SK-N-SH (cell line): ENCODE results near the gene ZNF277. TPM values are rescaled to one million over a fixed set of nuclear protein-coding genes. Genes with fewer than 3 reads are reported as not detected.

Experiments
- CTCF ChIA-PET: fragments of 300-600, 350-600 bp; formaldehyde crosslinking; extraction: SDS; loops from one replicate; lab custom pipeline; 2021; lab: Yijun Ruan, JAX
- POLR2A ChIA-PET: fragments of 350-600 bp; sonication (Branson Sonifier 250); formaldehyde crosslinking; extraction: SDS; loops from one replicate; lab custom pipeline; 2020; ENCODE audit warnings: antibody characterized with exemption, inconsistent platforms; lab: Yijun Ruan, JAX
- DNase-seq: peaks from one replicate; pipeline ENCODE4 v3.0.0; 2012
- H2AFZ ChIP-seq: fragments of 200-600 bp; sonication (generic); 2 replicates; pipeline ENCODE4 v1.8.1; 2016; ENCODE audit warnings: antibody characterized with exemption, mild to moderate bottlenecking, low read depth
- H3F3A ChIP-seq: fragments of 200-600 bp; sonication (generic); replicated peaks from 2 replicates; pipeline ENCODE3; 2016; ENCODE audit warnings: antibody characterized with exemption, mild to moderate bottlenecking; ENCODE audit not compliant: insufficient read depth
- H3K27ac ChIP-seq, 2 experiments: fragments of 200-500 bp in 1 of 2; fragments of 200-600 bp in 1 of 2; sonication (Bioruptor generic) in 1 of 2; sonication (generic), shearing (Covaris generic) in 1 of 2; 2 replicates each; pipeline versions ENCODE4 v1.5.1 to v1.6.1; 2014 to 2016; ENCODE audit warnings: low read depth in 2 of 2, inconsistent platforms in 1 of 2, low read length in 1 of 2, mild to moderate bottlenecking in 1 of 2, mixed read lengths in 1 of 2
- H3K27me3 ChIP-seq: fragments of 200-600 bp; sonication (generic), shearing (Covaris generic); 2 replicates; pipeline ENCODE4 v1.6.1; 2016; ENCODE audit warnings: mixed run types; ENCODE audit not compliant: insufficient read depth
- H3K36me3 ChIP-seq, 2 experiments: fragments of 200-500 bp in 1 of 2; fragments of 200-600 bp in 1 of 2; sonication (Bioruptor generic) in 1 of 2; sonication (generic) in 1 of 2; replicated peaks in 1 of 2; 2 replicates each; pipeline versions ENCODE3 to v1.5.1; 2014 to 2016; ENCODE audit warnings: low read length in 1 of 2, mild to moderate bottlenecking in 1 of 2; ENCODE audit not compliant: insufficient read depth in 2 of 2, control insufficient read depth in 1 of 2
- H3K4me1 ChIP-seq, 2 experiments: fragments of 200-500 bp in 1 of 2; fragments of 200-600 bp in 1 of 2; sonication (Bioruptor generic) in 1 of 2; sonication (generic), shearing (Covaris generic) in 1 of 2; 2 replicates each; pipeline versions ENCODE4 v1.5.1 to v1.6.1; 2014 to 2016; ENCODE audit warnings: low read depth in 1 of 2, low read length in 1 of 2, mixed run types in 1 of 2; ENCODE audit not compliant: insufficient read depth in 2 of 2, control insufficient read depth in 1 of 2
- H3K4me2 ChIP-seq: fragments of 200-600 bp; sonication (generic), shearing (Covaris generic); 2 replicates; pipeline ENCODE4 v1.6.1; 2017; ENCODE audit warnings: mixed run types
- H3K4me3 ChIP-seq, 2 experiments: fragments of 200-500 bp in 1 of 2; fragments of 200-600 bp in 1 of 2; sonication (Bioruptor generic) in 1 of 2; sonication (generic), shearing (Covaris generic) in 1 of 2; 2 replicates each; pipeline versions ENCODE4 v1.5.1 to v1.8.1; 2014 to 2016; ENCODE audit warnings: low read depth in 2 of 2, inconsistent platforms in 1 of 2, low read length in 1 of 2, mild to moderate bottlenecking in 1 of 2, mixed read lengths in 1 of 2, moderate library complexity in 1 of 2
- H3K79me2 ChIP-seq: fragments of 200-600 bp; sonication (generic); 2 replicates; pipeline ENCODE4 v1.8.1; 2017; ENCODE audit warnings: mild to moderate bottlenecking; ENCODE audit not compliant: insufficient read depth
- H3K9ac ChIP-seq: fragments of 200-600 bp; sonication (generic); 2 replicates; pipeline ENCODE4 v1.6.1; 2017; ENCODE audit warnings: mixed run types
- H3K9me2 ChIP-seq: fragments of 200-600 bp; sonication (generic); 2 replicates; pipeline ENCODE4 v1.6.1; 2017; ENCODE audit warnings: mixed run types
- H3K9me3 ChIP-seq: fragments of 200-600 bp; sonication (generic); 2 replicates; pipeline ENCODE4 v1.6.1; 2017; ENCODE audit warnings: mixed run types, mild to moderate bottlenecking, moderate library complexity
- H4K20me1 ChIP-seq: fragments of 200-600 bp; sonication (generic); 2 replicates; pipeline ENCODE4 v1.6.1; 2017; ENCODE audit warnings: mild to moderate bottlenecking, mixed run types; ENCODE audit not compliant: insufficient read depth
- CTCF ChIP-seq: fragments of 200-600 bp; sonication (generic); IDR thresholded peaks from 2 replicates; pipeline ENCODE4 v1.6.1; 2017; ENCODE audit warnings: antibody characterized with exemption, mild to moderate bottlenecking, moderate library complexity
- EP300 ChIP-seq, 2 experiments: IDR thresholded peaks; 2 replicates each; pipeline versions ENCODE4 v1.4.0 to v1.6.1; 2012; ENCODE audit warnings: borderline replicate concordance in 1 of 2, low read depth in 1 of 2, low read length in 1 of 2
- EZH2phosphoT487 ChIP-seq: fragments of 200-600 bp; sonication (generic); IDR thresholded peaks from 2 replicates; pipeline ENCODE4 v1.6.1; 2017; ENCODE audit warnings: low read depth, mixed run types, mild to moderate bottlenecking, antibody characterized with exemption, moderate library complexity, borderline replicate concordance
- FOXJ3 ChIP-seq: sonication (generic); formaldehyde crosslinking; IDR thresholded peaks from 2 replicates; pipeline ENCODE4 v1.5.1; 2020; ENCODE audit warnings: mild to moderate bottlenecking, missing genetic modification reagents
- FOXM1 ChIP-seq: IDR thresholded peaks from 2 replicates; pipeline ENCODE4 v1.4.0; 2012; ENCODE audit warnings: low read depth, mild to moderate bottlenecking
- IRF3 ChIP-seq: fragments of 150-350 bp; IDR thresholded peaks from 2 replicates; pipeline ENCODE4 v1.6.1; 2016; ENCODE audit warnings: mild to moderate bottlenecking, low read depth, low read length
- MEF2A ChIP-seq: IDR thresholded peaks from 2 replicates; pipeline ENCODE4 v1.4.0; 2012; ENCODE audit warnings: low read depth, borderline replicate concordance
- PBX3 ChIP-seq: IDR thresholded peaks from 2 replicates; pipeline ENCODE4; 2012
- RAD21 ChIP-seq: IDR thresholded peaks from 2 replicates; pipeline ENCODE4 v1.6.1; 2012; ENCODE audit warnings: mild to moderate bottlenecking, low read length
- REST ChIP-seq: IDR thresholded peaks from 2 replicates; pipeline ENCODE4 v1.6.1; 2012; ENCODE audit warnings: mild to moderate bottlenecking, low read depth, low read length, moderate library complexity
- RFX5 ChIP-seq: IDR thresholded peaks from 2 replicates; pipeline ENCODE4 v1.6.1; 2012; ENCODE audit warnings: mild to moderate bottlenecking, improper control_type of control experiment, low read length
- SIN3A ChIP-seq: IDR thresholded peaks from 2 replicates; pipeline ENCODE4 v1.6.1; 2012; ENCODE audit warnings: low read depth, mild to moderate bottlenecking, low read length, moderate library complexity, borderline replicate concordance
- TAF1 ChIP-seq: IDR thresholded peaks from 2 replicates; pipeline ENCODE4 v1.6.1; 2012; ENCODE audit warnings: low read depth, mild to moderate bottlenecking, low read length, moderate library complexity, borderline replicate concordance
- TCF12 ChIP-seq: IDR thresholded peaks from 2 replicates; pipeline ENCODE4 v1.4.0; 2012
- USF1 ChIP-seq: IDR thresholded peaks from 2 replicates; pipeline ENCODE4 v1.4.0; 2012; ENCODE audit warnings: low read depth, borderline replicate concordance
- WGBS: methylation state at CpG from one replicate; pipeline ENCODE4 v1.1.6; 2017; ENCODE audit warnings: low lambda C conversion rate; 5-methylcytosine and 5-hydroxymethylcytosine counted together
- polyA plus RNA-seq, 3 experiments: library from polyadenylated mRNA; depleted of rRNA; stranded (reverse); fragments of >200 nt; gene quantifications; 2 replicates each; pipeline ENCODE4 v1.2.3, GENCODE V29; 2012

The ZNF277 gene
- polyA plus RNA-seq, 1 of the 3 experiments (the other 2 are of a cell fraction) = 11.5 TPM

- TF ChIP-seq RAD21 (no peak), SIN3A (no peak), USF1 (no peak), EP300 (IDR thresholded peaks at IDR 0.05; ENCODE audit: borderline replicate concordance in 1 of 2, low read depth in 1 of 2, low read length in 1 of 2) (no peak), CTCF (no peak), TCF12 (no peak), REST (no peak), FOXM1 (no peak), IRF3 (no peak), TAF1 (no peak), FOXJ3 (CRISPR knock-in tag) (no peak), EZH2phosphoT487 (no peak), PBX3 (no peak), MEF2A (no peak), RFX5 (no peak)
- H3K9me2 ChIP-seq = no peaks in the 10 kb centered on the region
- H2AFZ ChIP-seq = no peak overlapping the region
- peaks cover 0 to 16% of the 10 kb centered on the region in 2 experiments; a peak in 3 of 4 replicates for H3K4me1 ChIP-seq
- H3F3A ChIP-seq = peaks cover 11% of the 10 kb centered on the region
- POLR2A ChIA-PET = no interaction called here
- H3K4me2 ChIP-seq = no peak overlapping the region
- H3K4me3 ChIP-seq = no peak overlapping the region
- no peaks in the 10 kb centered on the region for H3K79me2 ChIP-seq
- 93% methylated on average over 2 of the region's 2 CpGs for WGBS
- H3K9me3 ChIP-seq = no peaks in the 10 kb centered on the region
- CTCF ChIA-PET = interaction anchor here (0.8 to 1.2 kb wide), 2 partner anchors 11 to 290 kb away, joined by 3 read pairs; no protein-coding TSS in a partner anchor
- H4K20me1 ChIP-seq = peaks cover 3% of the 10 kb centered on the region; the same call in 1 of the 2 replicates
- H3K27ac ChIP-seq = no peak overlapping the region
- no peak overlapping the region for H3K9ac ChIP-seq
- H3K27me3 ChIP-seq = no peaks in the 10 kb centered on the region
- no peak for DNase-seq
- H3K36me3 ChIP-seq = no peaks in the 10 kb centered on the region
These were observed 16.4 kb upstream of the ZNF277 start for GRCh38 chr7:112190120-112190519.
